ENCODE measurements around the gene GARRE1. TPM values are rescaled to one million over a fixed set of nuclear protein-coding genes. Genes with fewer than 3 reads are reported as not detected.
"Not testable (repeated sequence)": the region's sequence is repeated elsewhere in the genome, so short reads cannot be mapped to it uniquely, and the experiment has no call there.

Gene GARRE1
- 10 to 100 TPM; 34.7 to 42.2 (median 39.4) TPM for polyA plus RNA-seq (ENCODE audit: insufficient read length in 4 of 4)

- peak in 3 of 4 donors; percentile 70 to 75 (median 75) for DNase-seq (ENCODE audit: low read depth in 4 of 4, low spot score in 2 of 4)
Observed at GRCh38 chr19:34254046-34254697, at the start of gene GARRE1. Gene GARRE1, plus strand, starts transcription at chr19:34254554. Its CDS starts 45,920 bp downstream, at chr19:34300474.

GRCh38 chr19:34205324-34205723 is 49.0 kb upstream of the GARRE1 start:
- DNase-seq (ENCODE audit: low read depth in 4 of 4, low spot score in 2 of 4) = not testable (repeated sequence)

GRCh38 chr19:34208291-34208884 is 46.0 kb upstream of the GARRE1 start:
- no peak for DNase-seq (ENCODE audit: low read depth in 4 of 4, low spot score in 2 of 4)

- DNase-seq (ENCODE audit: low read depth in 4 of 4, low spot score in 2 of 4) = no peak
Observed at GRCh38 chr19:34209726-34210125, 44.6 kb upstream of the GARRE1 start.

GRCh38 chr19:34213283-34213682 is 41.1 kb upstream of the GARRE1 start:
- no peak for DNase-seq (ENCODE audit: low read depth in 4 of 4, low spot score in 2 of 4)

- no peak for DNase-seq (ENCODE audit: low read depth in 4 of 4, low spot score in 2 of 4)
Observed at GRCh38 chr19:34214040-34214439, 40.3 kb upstream of the GARRE1 start.

DNA sequence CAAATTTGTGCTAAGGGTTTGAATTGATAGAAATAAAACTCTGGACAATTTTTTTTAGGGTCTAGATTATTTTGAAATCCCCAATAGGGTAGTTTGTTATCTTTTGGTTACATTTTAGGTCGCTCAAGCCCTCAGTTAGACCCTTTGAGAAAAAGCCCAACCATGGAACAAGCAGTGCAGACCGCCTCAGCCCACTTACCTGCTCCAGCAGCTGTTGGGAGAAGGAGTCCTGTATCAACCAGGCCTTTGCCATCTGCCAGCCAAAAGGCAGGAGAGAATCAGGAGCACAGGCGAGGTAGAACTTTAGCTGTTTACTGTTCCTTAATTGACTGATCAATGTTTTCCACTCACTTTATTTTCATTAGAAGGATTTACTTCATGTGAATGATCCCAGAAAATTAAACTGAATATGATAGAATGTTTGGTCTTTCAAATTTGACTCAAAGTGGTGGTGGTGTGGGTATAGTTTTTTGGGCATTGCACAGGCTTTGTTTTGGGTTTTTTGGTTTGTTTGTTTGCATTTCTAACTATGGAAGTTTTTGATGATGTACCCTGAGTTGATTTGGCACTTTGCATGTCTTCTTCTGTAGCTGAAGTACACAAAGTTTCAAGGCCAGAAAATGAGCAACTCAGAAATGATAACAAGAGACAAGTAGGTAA is 39.2 kb upstream of the GARRE1 start:
- no peak for DNase-seq (ENCODE audit: low read depth in 4 of 4, low spot score in 2 of 4)

GRCh38 chr19:34215666-34216038 is 38.7 kb upstream of the GARRE1 start:
- DNase-seq (ENCODE audit: low read depth in 4 of 4, low spot score in 2 of 4) = no peak

DNA sequence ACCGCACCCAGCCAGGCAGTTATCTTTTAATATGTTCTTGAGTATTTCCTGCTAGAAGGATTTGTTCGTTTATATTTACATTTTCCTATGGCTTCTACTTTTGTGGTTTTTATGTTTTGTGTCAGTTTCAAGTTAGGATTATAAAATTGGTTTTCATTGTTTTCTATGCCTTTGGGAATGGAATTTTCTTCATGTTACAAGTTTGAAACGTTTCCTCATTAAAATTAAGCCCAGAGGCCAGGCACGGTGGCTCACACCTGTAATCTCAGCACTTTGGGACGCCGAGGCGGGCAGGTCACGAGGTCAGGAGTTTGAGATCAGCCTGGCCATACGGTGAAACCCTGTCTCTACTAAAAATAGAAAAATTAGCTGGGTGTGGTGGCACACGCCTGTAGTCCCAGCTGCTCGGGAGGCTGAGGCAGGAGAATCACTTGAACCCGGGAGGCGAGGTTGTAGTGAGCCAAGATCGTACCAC is 37.6 kb upstream of the GARRE1 start:
- DNase-seq (ENCODE audit: low read depth in 4 of 4, low spot score in 2 of 4) = not testable (repeated sequence)

DNA sequence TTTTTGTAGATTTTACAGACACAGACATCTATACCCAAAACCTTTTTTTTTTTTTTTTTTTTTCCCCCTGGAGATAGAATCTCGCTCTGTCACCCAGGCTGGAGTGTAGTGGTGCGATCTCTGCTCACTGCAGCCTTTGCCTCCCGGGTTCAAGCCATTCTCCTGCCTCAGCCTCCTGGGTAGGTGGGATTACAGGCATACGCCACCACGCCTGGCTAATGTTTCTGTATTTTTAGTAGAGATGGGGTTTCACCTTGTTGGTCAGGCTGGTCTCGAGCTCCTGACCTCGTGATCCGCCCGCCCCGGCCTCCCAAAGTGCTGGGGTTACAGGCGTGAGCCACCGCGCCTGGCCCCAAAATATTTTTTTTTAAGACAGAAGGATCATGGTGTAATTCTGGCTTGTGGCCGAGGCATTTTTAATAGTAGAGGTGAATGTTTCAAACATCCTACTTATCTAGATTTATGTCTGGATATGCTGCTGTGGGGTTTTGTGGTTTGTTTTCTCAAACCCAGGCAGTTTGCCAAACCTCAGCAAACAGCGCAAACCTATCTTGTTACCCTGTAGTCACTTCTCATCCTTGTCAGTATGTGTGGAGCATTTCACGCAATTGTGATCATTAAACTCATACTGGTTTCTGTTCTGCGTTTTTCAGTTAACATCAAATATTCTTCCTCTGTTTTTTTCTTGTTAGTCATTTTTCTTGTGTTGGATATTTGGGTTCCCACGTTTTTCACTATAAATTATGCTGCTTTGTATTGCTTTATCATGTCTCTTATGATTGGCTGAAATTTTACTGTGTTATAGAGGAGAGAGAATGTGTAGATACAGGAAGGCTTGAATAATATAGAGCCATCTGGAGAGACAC is 36.2 kb upstream of the GARRE1 start:
- peak in 1 of 4 donors; percentile 28 for DNase-seq (ENCODE audit: low read depth in 4 of 4, low spot score in 2 of 4)

GRCh38 chr19:34218818-34219164 is 35.6 kb upstream of the GARRE1 start:
- no peak for DNase-seq (ENCODE audit: low read depth in 4 of 4, low spot score in 2 of 4)

DNA sequence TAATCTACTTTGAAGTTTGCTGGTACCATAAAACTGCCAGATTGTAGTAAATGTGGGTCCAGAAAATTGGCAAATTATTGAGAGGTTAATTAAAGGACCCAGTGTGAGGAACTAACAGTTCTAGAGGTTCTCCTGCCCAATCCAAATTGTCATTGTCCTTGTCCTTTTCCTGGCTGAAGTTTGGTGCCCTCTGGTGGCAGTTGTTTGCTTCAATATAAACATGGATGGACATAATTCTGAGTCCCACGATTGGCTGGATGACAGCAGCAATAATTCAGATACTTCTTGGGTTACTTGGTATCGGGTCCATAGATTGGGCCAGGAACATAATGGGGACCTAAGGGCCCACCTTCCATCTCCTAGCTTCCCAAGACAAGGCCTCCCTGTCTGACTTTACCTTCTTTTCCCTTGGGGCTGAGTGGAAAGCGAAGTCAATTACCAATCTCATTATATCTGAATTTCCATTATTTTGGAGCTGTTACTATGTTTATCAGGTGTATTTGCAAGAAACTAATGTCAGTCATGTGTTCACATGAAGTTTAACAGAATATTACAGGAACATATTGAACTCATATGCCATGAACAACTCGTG is 33.8 kb upstream of the GARRE1 start:
- DNase-seq (ENCODE audit: low read depth in 4 of 4, low spot score in 2 of 4) = peak in 1 of 4 donors; percentile 52

GRCh38 chr19:34222386-34222785 is 32.0 kb upstream of the GARRE1 start:
- DNase-seq (ENCODE audit: low read depth in 4 of 4, low spot score in 2 of 4) = no peak

GRCh38 chr19:34224996-34225658 is 29.2 kb upstream of the GARRE1 start:
- DNase-seq (ENCODE audit: low read depth in 4 of 4, low spot score in 2 of 4) = no peak

- no peak for DNase-seq (ENCODE audit: low read depth in 4 of 4, low spot score in 2 of 4)
Observed at GRCh38 chr19:34225659-34226015, 28.7 kb upstream of the GARRE1 start.

GRCh38 chr19:34226036-34226435 is 28.3 kb upstream of the GARRE1 start:
- DNase-seq (ENCODE audit: low read depth in 4 of 4, low spot score in 2 of 4) = no peak

DNA sequence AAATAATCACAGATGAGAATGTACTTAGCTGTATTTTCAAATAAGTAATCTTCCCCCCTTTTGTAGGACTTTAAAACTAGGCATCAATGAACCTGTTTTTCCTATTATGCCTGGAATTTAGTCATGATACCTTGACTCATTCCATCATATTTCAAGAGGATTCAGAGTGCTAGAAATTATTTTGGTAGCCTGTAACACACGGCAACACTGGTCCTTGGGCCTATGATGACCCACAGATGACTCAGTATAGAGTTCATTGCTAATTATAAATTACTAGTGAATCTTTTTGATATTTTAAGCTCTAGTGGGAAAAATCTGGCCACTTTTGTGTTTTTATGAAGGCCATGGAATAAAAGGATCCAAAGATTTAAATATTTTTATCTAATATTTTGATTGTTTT is 26.0 kb upstream of the GARRE1 start:
- DNase-seq (ENCODE audit: low read depth in 4 of 4, low spot score in 2 of 4) = no peak

DNA sequence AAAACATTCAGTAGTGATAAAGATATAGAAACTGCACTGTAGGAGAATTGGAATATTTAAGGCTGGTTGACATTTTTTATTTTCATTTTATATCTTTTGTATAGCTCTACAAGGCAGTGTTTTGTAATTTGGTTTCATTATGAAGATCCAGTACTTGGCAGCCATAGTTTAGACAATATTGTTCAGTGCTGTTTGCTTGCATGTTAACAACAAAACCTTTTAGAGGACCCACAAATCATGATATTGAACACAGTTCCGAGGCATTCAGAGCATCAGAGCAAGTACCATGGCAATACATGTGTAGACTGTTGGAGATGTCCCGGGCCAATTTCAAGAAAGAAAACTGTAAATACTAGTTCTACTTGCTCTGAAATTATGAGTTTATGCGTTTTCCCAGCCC is 25.6 kb upstream of the GARRE1 start:
- no peak for DNase-seq (ENCODE audit: low read depth in 4 of 4, low spot score in 2 of 4)

DNA sequence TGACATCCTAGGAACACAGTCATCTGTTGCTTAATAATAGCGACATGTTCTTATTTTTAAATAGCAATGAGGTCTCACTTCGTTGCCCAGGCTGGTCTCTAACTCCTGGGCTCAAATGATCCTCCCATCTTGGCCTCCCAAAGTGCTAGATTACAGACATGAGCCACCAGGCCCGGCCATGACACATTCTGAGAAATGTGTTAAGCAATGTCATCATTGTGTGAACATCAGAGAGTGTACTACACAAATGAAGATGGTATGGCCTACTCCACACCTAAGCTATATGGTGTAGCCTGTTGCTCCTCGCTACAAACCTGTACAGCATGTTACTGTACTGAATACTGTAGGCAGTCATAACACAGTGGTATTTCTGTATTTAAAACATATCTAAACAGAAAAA is 24.6 kb upstream of the GARRE1 start:
- no peak for DNase-seq (ENCODE audit: low read depth in 4 of 4, low spot score in 2 of 4)

DNA sequence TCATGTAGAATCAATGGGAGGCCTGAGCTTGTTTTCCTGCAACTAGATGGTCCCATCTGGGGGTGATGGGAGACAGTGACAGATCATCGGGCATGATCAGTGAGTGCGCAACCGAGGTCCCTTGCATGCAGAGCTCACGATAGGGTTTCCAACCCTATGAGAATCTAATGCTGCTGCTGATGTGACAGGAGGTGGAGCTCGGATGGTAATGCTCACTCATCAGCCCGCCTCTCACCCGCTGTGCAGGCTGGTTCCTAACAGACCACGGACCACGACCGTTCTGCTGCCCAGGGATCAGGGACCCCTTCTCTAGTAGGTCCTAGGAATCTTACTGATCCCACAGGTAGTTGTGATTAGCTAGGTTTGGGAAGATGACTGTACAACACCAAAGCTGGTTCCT is 23.5 kb upstream of the GARRE1 start:
- DNase-seq (ENCODE audit: low read depth in 4 of 4, low spot score in 2 of 4) = no peak

All from left renal cortex interstitium (tissue), 4 donors.